RWPE1 (cell line): ENCODE data around the gene PRRT1.

Source experiments
- CTCF ChIA-PET: fragments of 350-600 bp; sonication (Branson Sonifier 250); formaldehyde crosslinking; extraction: SDS; loops from one replicate; lab custom pipeline; 2021; lab: Yijun Ruan, JAX
- POLR2A ChIA-PET: fragments of 400-600 bp; formaldehyde crosslinking; extraction: SDS; loops from one replicate; lab custom pipeline; 2020; ENCODE audit warnings: antibody characterized with exemption; ENCODE audit not compliant: low non-redundant PET; lab: Yijun Ruan, JAX
- DNase-seq: peaks from one replicate; pipeline ENCODE4 v3.0.0; 2012; ENCODE audit warnings: low spot score
- H3K27ac ChIP-seq: fragments of 450-650 bp; 2 replicates; pipeline ENCODE4 v1.5.1; 2017
- TF ChIP-seq, protein P1 (sequence below): fragments of 450-650 bp; conservative IDR thresholded peaks from 2 replicates; pipeline ENCODE4 v1.5.1; 2017; ENCODE audit warnings: low read depth, mild to moderate bottlenecking

PRRT1 gene

DNA sequence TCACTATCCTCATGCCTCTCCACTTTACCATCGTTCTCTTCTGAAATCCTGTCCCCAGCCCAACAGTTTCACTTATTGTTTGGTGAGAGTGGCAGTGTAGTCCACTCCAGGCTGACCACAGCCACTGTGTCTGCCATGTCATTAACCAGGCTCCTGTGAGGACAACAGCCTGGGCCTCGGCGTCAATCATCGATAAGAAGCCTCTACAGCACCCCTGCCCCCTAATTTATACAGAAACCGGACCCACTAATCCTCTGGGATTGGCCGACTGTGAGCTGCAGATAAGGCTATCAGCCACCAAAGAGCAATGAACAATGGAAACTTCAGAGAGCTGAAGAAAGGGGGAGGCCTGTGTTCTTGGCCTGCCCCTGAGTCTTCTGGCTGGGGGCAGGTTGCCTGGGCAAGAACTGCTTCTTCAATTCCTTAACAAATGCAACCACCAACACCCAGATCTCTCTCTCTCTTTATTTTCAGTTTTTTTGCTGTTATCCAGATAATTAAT, 16.1 kb upstream of the PRRT1 start:
- CTCF ChIA-PET, result no interaction called here
- TF ChIP-seq, protein P1, sequence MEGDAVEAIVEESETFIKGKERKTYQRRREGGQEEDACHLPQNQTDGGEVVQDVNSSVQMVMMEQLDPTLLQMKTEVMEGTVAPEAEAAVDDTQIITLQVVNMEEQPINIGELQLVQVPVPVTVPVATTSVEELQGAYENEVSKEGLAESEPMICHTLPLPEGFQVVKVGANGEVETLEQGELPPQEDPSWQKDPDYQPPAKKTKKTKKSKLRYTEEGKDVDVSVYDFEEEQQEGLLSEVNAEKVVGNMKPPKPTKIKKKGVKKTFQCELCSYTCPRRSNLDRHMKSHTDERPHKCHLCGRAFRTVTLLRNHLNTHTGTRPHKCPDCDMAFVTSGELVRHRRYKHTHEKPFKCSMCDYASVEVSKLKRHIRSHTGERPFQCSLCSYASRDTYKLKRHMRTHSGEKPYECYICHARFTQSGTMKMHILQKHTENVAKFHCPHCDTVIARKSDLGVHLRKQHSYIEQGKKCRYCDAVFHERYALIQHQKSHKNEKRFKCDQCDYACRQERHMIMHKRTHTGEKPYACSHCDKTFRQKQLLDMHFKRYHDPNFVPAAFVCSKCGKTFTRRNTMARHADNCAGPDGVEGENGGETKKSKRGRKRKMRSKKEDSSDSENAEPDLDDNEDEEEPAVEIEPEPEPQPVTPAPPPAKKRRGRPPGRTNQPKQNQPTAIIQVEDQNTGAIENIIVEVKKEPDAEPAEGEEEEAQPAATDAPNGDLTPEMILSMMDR, result no peak
- DNase-seq, result no peak
- POLR2A ChIA-PET, result no interaction called here
- peak overlapping the region; percentile 56 for H3K27ac ChIP-seq

DNA sequence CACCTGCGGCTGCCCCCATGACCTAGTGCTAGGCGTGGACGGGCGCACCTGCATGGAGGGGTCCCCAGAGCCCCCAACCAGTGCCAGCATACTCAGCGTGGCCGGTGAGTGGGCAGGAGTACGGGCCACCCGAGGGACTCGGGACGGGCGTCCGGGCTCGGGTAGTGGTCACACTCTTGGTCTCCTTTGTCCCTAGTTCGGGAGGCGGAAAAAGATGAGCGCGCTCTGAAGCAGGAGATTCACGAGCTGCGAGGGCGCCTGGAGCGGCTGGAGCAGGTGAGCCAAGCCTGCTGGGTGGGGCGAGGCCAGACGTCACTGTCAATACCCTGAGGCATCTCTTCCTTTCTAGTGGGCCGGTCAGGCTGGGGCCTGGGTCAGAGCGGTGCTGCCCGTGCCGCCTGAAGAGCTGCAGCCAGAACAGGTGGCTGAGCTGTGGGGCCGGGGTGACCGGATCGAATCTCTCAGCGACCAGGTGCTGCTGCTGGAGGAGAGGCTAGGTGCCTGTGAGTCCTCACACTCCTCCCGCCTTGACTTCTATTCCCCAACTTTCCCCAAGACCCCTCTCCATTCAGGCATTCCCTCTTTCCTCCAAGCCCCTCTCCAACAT, 15.5 kb upstream of the PRRT1 start:
- no peak for DNase-seq
- H3K27ac ChIP-seq, result peak overlapping the region; percentile 56
- ChIA-PET POLR2A (no interaction called here), CTCF (no interaction called here)
- TF ChIP-seq, protein P1, result no peak

DNA sequence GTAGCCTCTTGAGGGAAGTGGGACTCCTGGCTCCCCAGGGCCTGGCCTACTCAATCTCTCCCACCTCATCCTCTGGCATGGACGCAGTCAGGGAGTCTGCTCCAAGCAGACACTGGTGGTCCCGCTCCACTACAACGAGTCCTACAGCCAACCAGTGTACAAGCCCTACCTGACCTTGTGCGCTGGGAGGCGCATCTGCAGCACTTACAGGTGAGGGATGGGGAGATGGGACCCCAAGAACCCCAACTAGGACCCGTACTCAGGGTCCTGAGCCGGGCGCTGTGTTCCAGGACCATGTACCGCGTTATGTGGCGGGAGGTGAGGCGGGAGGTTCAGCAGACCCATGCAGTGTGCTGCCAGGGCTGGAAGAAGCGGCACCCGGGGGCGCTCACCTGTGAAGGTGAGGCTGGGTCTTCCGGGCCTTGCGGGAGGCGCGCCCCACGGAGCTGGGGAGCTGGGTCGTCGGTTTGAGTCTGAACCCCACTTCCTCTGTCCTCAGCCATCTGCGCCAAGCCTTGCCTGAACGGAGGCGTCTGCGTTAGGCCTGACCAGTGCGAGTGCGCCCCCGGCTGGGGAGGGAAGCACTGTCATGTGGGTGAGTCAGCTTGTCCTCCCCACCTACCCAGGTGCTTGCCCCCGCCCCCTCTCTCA, 14.8 kb upstream of the PRRT1 start:
- TF ChIP-seq, protein P1, result no peak

DNA sequence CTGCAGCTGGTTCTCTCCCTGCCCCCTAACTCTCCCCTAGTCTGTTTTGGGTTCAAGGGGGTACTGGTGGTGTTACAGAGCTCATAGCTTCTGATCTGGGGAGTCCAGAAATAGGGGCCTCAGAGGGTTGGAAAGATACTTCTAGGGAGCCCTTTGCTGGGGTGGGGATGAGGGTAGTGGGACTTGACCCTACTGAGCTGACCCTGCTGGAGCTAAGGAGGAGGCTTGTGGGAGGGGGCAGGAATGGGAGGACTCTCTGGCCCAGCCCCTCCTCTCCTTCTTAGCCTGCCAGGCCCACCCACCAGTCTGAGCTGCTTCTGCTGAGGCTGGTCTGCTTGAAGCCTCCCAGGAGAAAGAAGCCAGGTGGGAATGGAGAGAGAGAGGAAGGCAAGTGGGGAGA, 12.6 kb upstream of the PRRT1 start, which contains the start of gene EGFL8:
EGFL8 (plus strand) TSS at position 301 of the 400 bp plus-strand sequence. CDS start 1,571 bp downstream, outside the sequence.
- POLR2A ChIA-PET, result no interaction called here
- DNase-seq, result no peak
- H3K27ac ChIP-seq, result peak within 1 kb of the TSS; percentile 9; the same call in 1 of the 2 replicates
- CTCF ChIA-PET, result interaction anchor here (0.9 kb wide), 1 partner anchor 29 kb away, joined by 3 read pairs; no protein-coding TSS in a partner anchor
- TF ChIP-seq, protein P1, result no peak

More for the DNA sequence above, 14.8 kb upstream of the PRRT1 start:
- ChIA-PET POLR2A (no interaction called here), CTCF (no interaction called here)
- DNase-seq, result no peak
- peak overlapping the region; percentile 56 for H3K27ac ChIP-seq

DNA sequence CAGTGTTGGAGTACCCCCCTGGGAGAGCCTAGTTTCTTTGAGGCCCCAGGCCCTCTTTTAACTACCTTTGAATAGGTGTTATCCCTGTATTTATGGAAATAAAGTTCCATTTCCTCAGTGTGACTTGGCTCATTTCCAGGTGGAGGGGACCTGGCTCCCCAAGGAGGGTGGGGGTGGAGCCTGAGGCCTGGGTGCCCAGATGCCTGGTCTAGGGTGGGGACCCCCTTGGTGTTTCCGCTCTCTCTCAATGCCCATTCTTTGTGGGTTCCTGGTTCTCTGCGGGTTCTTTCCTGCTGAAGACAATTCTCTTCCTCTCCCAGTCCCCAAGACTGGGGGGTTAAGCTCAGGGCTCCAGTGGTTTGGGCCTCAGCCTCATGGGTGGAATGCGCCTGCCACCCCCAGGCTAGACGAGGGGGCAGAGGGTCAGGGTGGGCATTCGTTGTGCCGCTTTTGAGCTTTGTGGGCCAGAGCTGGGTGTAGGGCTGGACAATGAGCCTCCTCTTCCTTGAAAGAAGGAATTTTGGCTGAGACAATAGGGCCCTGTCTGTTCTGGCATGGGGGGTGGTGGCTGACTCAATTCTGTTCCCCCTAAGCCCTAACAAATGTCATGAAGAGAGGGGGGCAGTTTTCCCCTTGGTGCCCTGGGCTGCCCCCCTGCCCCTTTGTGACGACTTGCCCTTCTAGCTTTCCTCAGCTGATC, 12.0 kb upstream of the PRRT1 start:
- ChIA-PET POLR2A (no interaction called here), CTCF (interaction anchor here (0.9 kb wide), 1 partner anchor 28 kb away, joined by 3 read pairs; no protein-coding TSS in a partner anchor)
- DNase-seq, result no peak
- H3K27ac ChIP-seq, result peak overlapping the region; percentile 9; the same call in 1 of the 2 replicates
- TF ChIP-seq, protein P1, result no peak

DNA sequence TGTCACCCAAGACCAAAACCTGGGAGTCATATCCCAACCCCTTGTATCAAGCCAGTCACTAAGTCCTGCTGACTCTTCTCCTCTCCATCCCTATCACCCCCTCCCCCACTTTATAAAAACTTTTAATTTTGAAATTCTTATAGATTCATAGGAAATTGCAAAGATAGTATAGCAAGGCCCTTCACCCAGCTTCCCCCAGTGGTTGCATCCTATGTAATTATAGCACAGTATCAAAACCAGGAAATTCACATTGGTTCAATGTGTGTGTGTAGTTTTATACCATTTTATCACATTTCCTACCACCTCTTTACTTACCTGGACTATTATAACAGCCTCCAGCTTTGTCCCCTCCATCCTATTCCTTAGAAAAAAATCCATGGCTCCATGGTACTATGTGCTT, 6.3 kb upstream of the PRRT1 start:
- ChIA-PET POLR2A (no interaction called here), CTCF (no interaction called here)
- TF ChIP-seq, protein P1, result no peak
- DNase-seq, result no peak
- H3K27ac ChIP-seq, result no peak overlapping the region
